Brain microvascular endothelial cell (primary cell): ENCODE measurements around the gene ARF1.

ENCODE experiments used
- DNase-seq: peaks from one replicate; pipeline ENCODE4 v3.0.0-alpha.2; 2020
- H3K27ac ChIP-seq: fragments of 250-450 bp; sonication (Bioruptor Pico); 2 replicates; pipeline ENCODE4 v1.5.1; 2020; ENCODE audit warnings: mild to moderate bottlenecking, moderate library complexity
- H3K27me3 ChIP-seq: fragments of 250-450 bp; sonication (Bioruptor Pico); replicated peaks from 2 replicates; pipeline ENCODE4 v1.5.1; 2020; ENCODE audit warnings: mild to moderate bottlenecking
- H3K36me3 ChIP-seq: fragments of 250-450 bp; sonication (Bioruptor Pico); replicated peaks from 2 replicates; pipeline ENCODE4 v1.5.1; 2020; ENCODE audit warnings: mild to moderate bottlenecking
- H3K4me3 ChIP-seq: 2 replicates; pipeline ENCODE4 v1.5.1; 2011; ENCODE audit warnings: low read depth, mild to moderate bottlenecking, control low read depth, low read length, moderate library complexity
- CTCF ChIP-seq: IDR thresholded peaks from 2 replicates; pipeline ENCODE4 v1.5.1; 2011; ENCODE audit warnings: low read depth, mild to moderate bottlenecking, moderate library complexity, low read length, control low read depth, inconsistent platforms; ENCODE audit errors: missing control alignments
- in situ Hi-C: cut with HindIII; loops from 2 replicates; pipeline ENCODE4 v1.10.0; 2017; ENCODE audit warnings: low sequenced_read_pairs, low pct_ligation_motif_present

Gene ARF1

GRCh38 chr1:228131766-228132165 lies 49.3 kb downstream of the ARF1 start:
- Histone ChIP-seq H3K27me3 (peaks cover 4% of the 10 kb centered on the region), H3K4me3 (no peak overlapping the region), H3K27ac (no peak overlapping the region), H3K36me3 (no peaks in the 10 kb centered on the region)
- no peak for TF ChIP-seq CTCF
- no peak for DNase-seq
- in situ Hi-C loops: no loop called here

GRCh38 chr1:228134591-228134990 lies 52.1 kb downstream of the ARF1 start:
- TF ChIP-seq CTCF: no peak
- Histone ChIP-seq H3K27me3 (peaks cover 4% of the 10 kb centered on the region), H3K4me3 (no peak overlapping the region), H3K27ac (no peak overlapping the region), H3K36me3 (no peaks in the 10 kb centered on the region)
- in situ Hi-C loops: no loop called here
- DNase-seq: no peak

- in situ Hi-C loops: no loop called here
- Histone ChIP-seq H3K27ac (no peak overlapping the region), H3K27me3 (peaks cover 4% of the 10 kb centered on the region), H3K36me3 (peaks cover 1% of the 10 kb centered on the region), H3K4me3 (no peak overlapping the region)
- no peak for DNase-seq
- no peak for TF ChIP-seq CTCF
These were observed 54.4 kb downstream of the ARF1 start for GRCh38 chr1:228136901-228137300.

- no peak for DNase-seq
- no peak for TF ChIP-seq CTCF
- Histone ChIP-seq H3K4me3 (peak overlapping the region; percentile 93), H3K27me3 (peaks cover 4% of the 10 kb centered on the region), H3K36me3 (peaks cover 5% of the 10 kb centered on the region), H3K27ac (peak overlapping the region; percentile 89)
- in situ Hi-C loops: no loop called here
These were observed 57.0 kb downstream of the ARF1 start for GRCh38 chr1:228139406-228139930.

GRCh38 chr1:228139931-228140723 lies 57.6 kb downstream of the ARF1 start, which contains the start of gene GUK1:
Gene GUK1 (plus strand): TSS chr1:228140279. CDS start chr1:228140303, 24 bp downstream.
- in situ Hi-C loops: no loop called here

More at GRCh38 chr1:228139931-228140723, 57.6 kb downstream of the ARF1 start, which contains the start of gene GUK1:
- DNase-seq: peak; percentile 100
- peak; percentile 20 for TF ChIP-seq CTCF
- peak within 1 kb of the TSS; percentile 93 for H3K4me3 ChIP-seq
- H3K36me3 ChIP-seq: peaks cover 5% of the 10 kb centered on the region
- peaks cover 4% of the 10 kb centered on the region for H3K27me3 ChIP-seq
- peak within 1 kb of the TSS; percentile 89 for H3K27ac ChIP-seq
